Spleen (tissue), 7 donors: ENCODE data around the gene SLC4A4.

Source experiments
- CTCF ChIP-seq, 11 experiments: fragments of 200-600 bp in 7 of 11; fragments of 450-650 bp in 4 of 11; sonication (generic) in 4 of 11; IDR thresholded peaks in 8 of 11; conservative IDR thresholded peaks in 3 of 11; 1 replicate in 7 of 11; 2 replicates in 4 of 11; pipeline versions ENCODE4 v1.4.0 to v1.8.0; 2016 to 2021; ENCODE audit warnings: antibody characterized with exemption in 11 of 11, inconsistent platforms in 4 of 11, mild to moderate bottlenecking in 1 of 11
- POLR2A ChIP-seq, 3 donors: fragments of 450-650 bp; IDR thresholded peaks; one replicate each; pipeline ENCODE4 v1.5.1; 2017; ENCODE audit warnings: antibody characterized with exemption in 3 of 3, mild to moderate bottlenecking in 1 of 3
- donor health status: DM: no; HTN: no; CAD: no; lungs with moderate emphysema.
- donor health status: DM: no; HTN: no; CAD: no.
- donor health status: DM: no; HTN: no; CAD: no.

- TF ChIP-seq CTCF (IDR thresholded peaks at IDR 0.05 in 8 of 11, conservative IDR thresholded peaks at IDR 0.05 in 3 of 11) (no peak), POLR2A (IDR thresholded peaks at IDR 0.05) (no peak)
Observed at GRCh38 chr4:71584585-71584984, 245.8 kb downstream of the SLC4A4 start.
